ENCODE data around the gene WDR35.

GRCh38 chr2:19866771-19867170 lies 123.1 kb downstream of the WDR35 start:
- TF ChIP-seq ZFX (IDR thresholded peaks at IDR 0.05): no peak
- no peak for TF ChIP-seq CTCF (conservative IDR thresholded peaks at IDR 0.05)

Measured in C4-2B (cell line).